Putamen (tissue), 1 donor: ENCODE measurements around the gene CRIP2.

Experiments used
- DNase-seq: peaks from one replicate; pipeline ENCODE4 v3.0.0-alpha.2; 2016; ENCODE audit warnings: low spot score

The CRIP2 gene

GRCh38 chr14:105487986-105488777, 13.6 kb downstream of the CRIP2 start:
- DNase-seq = no peak

GRCh38 chr14:105488781-105489541, 14.3 kb downstream of the CRIP2 start:
- DNase-seq = no peak

GRCh38 chr14:105489542-105490266, 15.1 kb downstream of the CRIP2 start:
- peak; percentile 88 for DNase-seq

GRCh38 chr14:105490267-105490571, 15.6 kb downstream of the CRIP2 start:
- no peak for DNase-seq

GRCh38 chr14:105490572-105491365, 16.1 kb downstream of the CRIP2 start, which contains the start of gene TEDC1:
TSS of gene TEDC1 (plus strand) at chr14:105491246. CDS start at chr14:105491376, 130 bp downstream.
- peak; percentile 100 for DNase-seq

- DNase-seq = peak; percentile 48
Observed at GRCh38 chr14:105491366-105491973, 16.8 kb downstream of the CRIP2 start.

- no peak for DNase-seq
Observed at GRCh38 chr14:105492031-105492970, 17.7 kb downstream of the CRIP2 start.

GRCh38 chr14:105492971-105493871, 18.6 kb downstream of the CRIP2 start:
- no peak for DNase-seq

- DNase-seq = no peak
Observed at GRCh38 chr14:105493921-105494605, 19.4 kb downstream of the CRIP2 start.

GRCh38 chr14:105494606-105494929, 19.9 kb downstream of the CRIP2 start:
- DNase-seq = no peak

GRCh38 chr14:105495101-105495989, 20.7 kb downstream of the CRIP2 start:
- no peak for DNase-seq

- DNase-seq = no peak
Observed at GRCh38 chr14:105495990-105496830, 21.6 kb downstream of the CRIP2 start.

GRCh38 chr14:105496831-105497591, 22.4 kb downstream of the CRIP2 start:
- no peak for DNase-seq

- no peak for DNase-seq
Observed at GRCh38 chr14:105497671-105498429, 23.2 kb downstream of the CRIP2 start.
